H1 (cell line): ENCODE measurements around the gene DNAAF5. TPM values are rescaled to one million over a fixed set of nuclear protein-coding genes. Genes with fewer than 3 reads are reported as not detected.

Experiments
- CTCF ChIA-PET: fragments of 300-600 bp; sonication (Branson Sonifier 250); formaldehyde crosslinking; loops from one replicate; lab custom pipeline; 2021; ENCODE audit not compliant: partially characterized antibody; lab: Charles Lee
- POLR2A ChIA-PET: fragments of 300-600 bp; sonication (Branson Sonifier 250); formaldehyde crosslinking; loops from one replicate; lab custom pipeline; 2021; ENCODE audit warnings: inconsistent platforms; ENCODE audit not compliant: partially characterized antibody; lab: Charles Lee
- DNase-seq, 2 experiments: peaks; one replicate each; pipeline versions ENCODE4 v3.0.0 to v3.0.0-alpha.2; 2010 to 2022; ENCODE audit warnings: low spot score in 2 of 2, low read depth in 1 of 2, mixed read lengths in 1 of 2
- FAIRE-seq: peaks from 2 replicates; lab custom pipeline; 2011; peaks lifted over from hg19 to GRCh38; lab: Jason Lieb, UNC
- H2AFZ ChIP-seq: 2 replicates; pipeline ENCODE4 v1.8.1; 2012; ENCODE audit warnings: low read length, inconsistent platforms
- H2AK5ac ChIP-seq: 2 replicates; pipeline ENCODE4 v1.6.1; 2013; ENCODE audit warnings: low read depth, low read length
- H2BK120ac ChIP-seq: replicated peaks from 2 replicates; pipeline ENCODE3; 2013; ENCODE audit warnings: low read depth, low read length, inconsistent platforms
- H2BK12ac ChIP-seq: 2 replicates; pipeline ENCODE4 v1.6.1; 2013; ENCODE audit warnings: low read depth, low read length
- H2BK15ac ChIP-seq: 2 replicates; pipeline ENCODE4 v1.6.1; 2013; ENCODE audit warnings: low read length
- H2BK20ac ChIP-seq: 2 replicates; pipeline ENCODE4 v1.6.1; 2013; ENCODE audit warnings: low read length
- H2BK5ac ChIP-seq: 2 replicates; pipeline ENCODE4 v1.6.1; 2013; ENCODE audit warnings: low read depth, low read length
- H3K14ac ChIP-seq: 2 replicates; pipeline ENCODE4 v1.6.1; 2013; ENCODE audit warnings: inconsistent platforms; ENCODE audit not compliant: insufficient read length
- H3K18ac ChIP-seq: 2 replicates; pipeline ENCODE4 v1.6.1; 2013; ENCODE audit warnings: low read length; ENCODE audit errors: extremely low read depth
- H3K23ac ChIP-seq: 2 replicates; pipeline ENCODE4 v1.6.1; 2013; ENCODE audit warnings: inconsistent platforms; ENCODE audit not compliant: insufficient read length
- H3K23me2 ChIP-seq: 2 replicates; pipeline ENCODE4 v1.6.1; 2013; ENCODE audit warnings: low read depth, low read length
- H3K27ac ChIP-seq: 2 replicates; pipeline ENCODE4 v1.6.1; 2011; ENCODE audit warnings: low read depth, low read length, inconsistent platforms
- H3K27me3 ChIP-seq, 4 experiments: replicated peaks in 1 of 4; 1 replicate in 1 of 4; 2 replicates in 3 of 4; pipeline versions ENCODE4 v1.6.1 to v1.8.1; 2011 to 2013; ENCODE audit warnings: low read length in 3 of 4, mild to moderate bottlenecking in 3 of 4, inconsistent platforms in 2 of 4, mixed read lengths in 2 of 4, moderate library complexity in 1 of 4; ENCODE audit not compliant: control insufficient read depth in 3 of 4, insufficient read depth in 3 of 4; ENCODE audit errors: extremely low read depth in 1 of 4
- H3K36me3 ChIP-seq, 4 experiments: 2 replicates each; pipeline versions ENCODE4 v1.6.1 to v1.8.1; 2011 to 2013; ENCODE audit warnings: mild to moderate bottlenecking in 4 of 4, low read length in 3 of 4, moderate library complexity in 2 of 4, control low read depth in 1 of 4, inconsistent platforms in 1 of 4; ENCODE audit not compliant: insufficient read depth in 4 of 4, control insufficient read depth in 2 of 4
- H3K4ac ChIP-seq: replicated peaks from 2 replicates; pipeline ENCODE3; 2013; ENCODE audit warnings: low read length, low read depth, mixed read lengths, inconsistent platforms; ENCODE audit not compliant: insufficient read length
- H3K4me1 ChIP-seq, 4 experiments: replicated peaks in 1 of 4; 1 replicate in 1 of 4; 2 replicates in 3 of 4; pipeline versions ENCODE4 v1.6.1 to v1.8.1; 2011 to 2013; ENCODE audit warnings: low read length in 3 of 4, inconsistent platforms in 2 of 4, mixed read lengths in 1 of 4; ENCODE audit not compliant: insufficient read depth in 4 of 4, control insufficient read depth in 3 of 4
- H3K4me2 ChIP-seq, 2 experiments: 2 replicates each; pipeline versions ENCODE4 v1.6.1 to v1.8.1; 2011 to 2013; ENCODE audit warnings: low read depth in 2 of 2, low read length in 2 of 2, control low read depth in 1 of 2, inconsistent platforms in 1 of 2, mild to moderate bottlenecking in 1 of 2; ENCODE audit not compliant: insufficient read depth in 1 of 2
- H3K4me3 ChIP-seq, 4 experiments: fragments of 200-600, 300-600 bp in 1 of 4; sonication (generic), shearing (Covaris generic), sonication (Bioruptor Twin) in 1 of 4; 2 replicates each; pipeline versions ENCODE4 v1.5.1 to v1.8.1; 2011 to 2016; ENCODE audit warnings: low read length in 4 of 4, low read depth in 3 of 4, control low read depth in 2 of 4, inconsistent platforms in 2 of 4, mild to moderate bottlenecking in 2 of 4, mixed read lengths in 1 of 4, moderate library complexity in 1 of 4; ENCODE audit not compliant: insufficient read depth in 2 of 4; ENCODE audit errors: extremely low read depth in 1 of 4
- H3K56ac ChIP-seq: replicated peaks from 2 replicates; pipeline ENCODE3; 2013; ENCODE audit warnings: low read depth, mild to moderate bottlenecking, mixed read lengths, low read length, inconsistent platforms; ENCODE audit not compliant: insufficient read length
- H3K79me1 ChIP-seq: 2 replicates; pipeline ENCODE4 v1.6.1; 2013; ENCODE audit warnings: low read depth, low read length, control low read depth
- H3K79me2 ChIP-seq, 2 experiments: 2 replicates each; pipeline versions ENCODE4 v1.6.1 to v1.8.1; 2012 to 2013; ENCODE audit warnings: low read length in 2 of 2, mild to moderate bottlenecking in 2 of 2, inconsistent platforms in 1 of 2; ENCODE audit not compliant: insufficient read depth in 2 of 2, control insufficient read depth in 1 of 2
- H3K9ac ChIP-seq, 4 experiments: replicated peaks in 1 of 4; 1 replicate in 1 of 4; 2 replicates in 3 of 4; pipeline versions ENCODE4 v1.6.1 to v1.8.1; 2011 to 2013; ENCODE audit warnings: low read depth in 3 of 4, low read length in 3 of 4, control low read depth in 2 of 4, mild to moderate bottlenecking in 2 of 4, moderate library complexity in 2 of 4, inconsistent platforms in 1 of 4; ENCODE audit errors: extremely low read depth in 1 of 4
- H3K9me3 ChIP-seq, 2 experiments: 2 replicates each; pipeline versions ENCODE4 v1.6.1 to v1.8.1; 2012 to 2013; ENCODE audit warnings: mild to moderate bottlenecking in 2 of 2, moderate library complexity in 2 of 2, control low read depth in 1 of 2, inconsistent platforms in 1 of 2, low read depth in 1 of 2, low read length in 1 of 2, mixed read lengths in 1 of 2; ENCODE audit not compliant: insufficient read depth in 2 of 2
- H4K20me1 ChIP-seq, 2 experiments: replicated peaks in 1 of 2; 2 replicates each; pipeline versions ENCODE3 to v1.8.1; 2011 to 2013; ENCODE audit warnings: inconsistent platforms in 2 of 2, low read length in 2 of 2, mild to moderate bottlenecking in 1 of 2; ENCODE audit not compliant: insufficient read depth in 2 of 2, control insufficient read depth in 1 of 2
- H4K5ac ChIP-seq: 2 replicates; pipeline ENCODE4 v1.6.1; 2013; ENCODE audit warnings: low read length, low read depth, mixed read lengths, inconsistent platforms; ENCODE audit not compliant: insufficient read length
- H4K8ac ChIP-seq: 2 replicates; pipeline ENCODE4 v1.8.0; 2013; ENCODE audit warnings: mild to moderate bottlenecking, moderate library complexity, low read length, inconsistent platforms; ENCODE audit not compliant: insufficient read depth; ENCODE audit errors: extremely low read depth
- H4K91ac ChIP-seq: replicated peaks from 2 replicates; pipeline ENCODE3; 2013; ENCODE audit warnings: low read length, mixed read lengths, inconsistent platforms; ENCODE audit not compliant: insufficient read length
- CREB1 ChIP-seq: IDR thresholded peaks from 2 replicates; pipeline ENCODE4 v1.6.1; 2012; ENCODE audit warnings: inconsistent platforms
- CTBP2 ChIP-seq: IDR thresholded peaks from 2 replicates; pipeline ENCODE4 v1.7.0; 2011; ENCODE audit warnings: borderline replicate concordance, mild to moderate bottlenecking, moderate library complexity, mixed read lengths, low read length; ENCODE audit not compliant: insufficient read depth, insufficient read length
- E2F6 ChIP-seq: IDR thresholded peaks from 2 replicates; pipeline ENCODE4 v1.6.1; 2012; ENCODE audit warnings: inconsistent platforms
- EGR1 ChIP-seq: IDR thresholded peaks from 2 replicates; pipeline ENCODE4 v1.6.1; 2011; ENCODE audit warnings: low read depth, low read length, borderline replicate concordance
- JUN ChIP-seq: IDR thresholded peaks from 2 replicates; pipeline ENCODE4 v1.6.1; 2011; ENCODE audit warnings: low read depth, mild to moderate bottlenecking, improper control_type of control experiment, low read length
- MAFK ChIP-seq: IDR thresholded peaks from 2 replicates; pipeline ENCODE4 v1.6.1; 2012; ENCODE audit warnings: low read depth, mild to moderate bottlenecking, improper control_type of control experiment, low read length
- POLR2A ChIP-seq, 2 experiments: IDR thresholded peaks; 1 replicate in 1 of 2; 2 replicates in 1 of 2; pipeline ENCODE4 v1.6.1; 2011; ENCODE audit warnings: low read depth in 2 of 2, low read length in 2 of 2, mild to moderate bottlenecking in 2 of 2; ENCODE audit errors: control extremely low read depth in 1 of 2
- POLR2AphosphoS5 ChIP-seq: IDR thresholded peaks from 2 replicates; pipeline ENCODE4 v1.6.1; 2011; ENCODE audit warnings: low read depth, low read length
- POU5F1 ChIP-seq: IDR thresholded peaks from 2 replicates; pipeline ENCODE4 v1.6.1; 2011; ENCODE audit warnings: low read depth, mild to moderate bottlenecking, low read length, moderate library complexity
- SIX5 ChIP-seq: IDR thresholded peaks from 2 replicates; pipeline ENCODE4 v1.6.1; 2011; ENCODE audit warnings: mild to moderate bottlenecking, low read depth, low read length
- SP4 ChIP-seq: IDR thresholded peaks from 2 replicates; pipeline ENCODE4 v1.6.1; 2012; ENCODE audit warnings: low read length, inconsistent platforms
- TAF7 ChIP-seq: optimal IDR thresholded peaks from 2 replicates; pipeline ENCODE3; 2011; ENCODE audit warnings: low read depth, mild to moderate bottlenecking, inconsistent platforms, low read length, moderate library complexity, borderline replicate concordance
- TBP ChIP-seq: IDR thresholded peaks from 2 replicates; pipeline ENCODE4 v1.6.1; 2011; ENCODE audit warnings: low read depth, low read length, improper control_type of control experiment
- WGBS, 2 experiments: shearing (Covaris generic) in 1 of 2; methylation state at CpG; one replicate each; pipeline versions ENCODE4 v1.1.6 to v1.1.7; 2013 to 2015; ENCODE audit warnings: low lambda C conversion rate in 2 of 2, mixed read lengths in 2 of 2, inconsistent platforms in 1 of 2, low coverage in 1 of 2, missing lambda C conversion rate in 1 of 2; ENCODE audit not compliant: insufficient replicate concordance in 2 of 2, insufficient coverage in 1 of 2, insufficient read length in 1 of 2; ENCODE audit errors: extremely low coverage in 1 of 2, missing lambda C conversion rate in 1 of 2; 5-methylcytosine and 5-hydroxymethylcytosine counted together
- polyA plus RNA-seq, 7 experiments: library from polyadenylated mRNA; depleted of rRNA in 3 of 7; stranded (reverse) in 5 of 7; unstranded in 2 of 7; fragments of >200 nt in 5 of 7; fragments of 200-250 nt in 2 of 7; gene quantifications; 1 replicate in 5 of 7; 2 replicates in 1 of 7; 4 replicates in 1 of 7; pipeline versions ENCODE4 v1.2.1 to v1.2.3, GENCODE V29; 2011 to 2013; ENCODE audit warnings: missing spikeins in 2 of 7, mixed read lengths in 2 of 7
- total RNA-seq: library from RNA; stranded (reverse); fragmentation: NEBNext Ultra II Directional; extraction: Animal tissue kit (Norgen Biotek cat#: 25700); gene quantifications from 2 replicates; pipeline ENCODE4 v1.2.1, GENCODE V29; 2021

Gene DNAAF5
- total and polyA plus RNA-seq, 2 of the 8 experiments (the other 6 are each of a cell fraction or from before 2014, with no cell fraction given), result 55.1 to 95.9 TPM

- Histone ChIP-seq H3K18ac (no peak overlapping the region), H3K14ac (no peak overlapping the region), H3K4ac (no peak overlapping the region), H3K23ac (no peak overlapping the region), H3K27ac (no peak overlapping the region), H2BK5ac (no peak overlapping the region), H3K56ac (no peak overlapping the region), H4K91ac (no peak overlapping the region), H3K79me2 (no peaks in the 10 kb centered on the region), H2BK120ac (no peak overlapping the region), H2AK5ac (no peak overlapping the region), H3K4me3 (no peak overlapping the region), H3K9ac (no peak overlapping the region), H3K4me1 (no peaks in the 10 kb centered on the region), H2BK12ac (no peak overlapping the region), H4K5ac (no peak overlapping the region), H2BK20ac (no peak overlapping the region), H3K79me1 (no peaks in the 10 kb centered on the region; the same call in 1 of the 2 replicates), H3K4me2 (no peak overlapping the region), H3K36me3 (peaks cover 7 to 48% (median 16%) of the 10 kb centered on the region in 4 experiments; a peak in 7 of 8 replicates), H4K20me1 (peaks cover 0 to 4% of the 10 kb centered on the region in 2 experiments), H3K23me2 (no peaks in the 10 kb centered on the region), H3K27me3 (no peaks in the 10 kb centered on the region), H4K8ac (no peak overlapping the region), H2BK15ac (no peak overlapping the region), H2AFZ (no peak overlapping the region), H3K9me3 (no peaks in the 10 kb centered on the region)
- 93% methylated on average over 30 of the region's 36 CpGs; no CpG with 5 or more reads in 1 of the 2 experiments for WGBS, 2 experiments
- no peak for DNase-seq
- POLR2A ChIA-PET, result interaction anchor here (0.6 kb wide), 1 partner anchor 64 kb away, joined by 4 read pairs; no protein-coding TSS in a partner anchor
- FAIRE-seq, result no peak
- CTCF ChIA-PET, result interaction anchor here (0.8 to 2.1 kb wide), 10 partner anchors 9 to 118 kb away, joined by 3 to 6 read pairs (median 4); no protein-coding TSS in a partner anchor
- no peak for TF ChIP-seq MAFK
- TF ChIP-seq CREB1, result no peak
- TF ChIP-seq TAF7, result no peak
- TF ChIP-seq POLR2AphosphoS5, result no peak
- TF ChIP-seq JUN, result no peak
- no peak for TF ChIP-seq E2F6
- TF ChIP-seq SP4, result no peak
- no peak for TF ChIP-seq POLR2A (IDR thresholded peaks at IDR 0.05; ENCODE audit: control extremely low read depth in 1 of 2, low read depth in 2 of 2, low read length in 2 of 2)
- no peak for TF ChIP-seq POU5F1
- TF ChIP-seq SIX5, result no peak
- TF ChIP-seq CTBP2, result no peak
- no peak for TF ChIP-seq TBP
- no peak for TF ChIP-seq EGR1
These were observed 57.3 kb downstream of the DNAAF5 start for GRCh38 chr7:783556-784490.
